ENCODE measurements around the gene PAPSS1.

GRCh38 chr4:107592519-107592918, 127.5 kb downstream of the PAPSS1 start:
- TF ChIP-seq, protein P1, sequence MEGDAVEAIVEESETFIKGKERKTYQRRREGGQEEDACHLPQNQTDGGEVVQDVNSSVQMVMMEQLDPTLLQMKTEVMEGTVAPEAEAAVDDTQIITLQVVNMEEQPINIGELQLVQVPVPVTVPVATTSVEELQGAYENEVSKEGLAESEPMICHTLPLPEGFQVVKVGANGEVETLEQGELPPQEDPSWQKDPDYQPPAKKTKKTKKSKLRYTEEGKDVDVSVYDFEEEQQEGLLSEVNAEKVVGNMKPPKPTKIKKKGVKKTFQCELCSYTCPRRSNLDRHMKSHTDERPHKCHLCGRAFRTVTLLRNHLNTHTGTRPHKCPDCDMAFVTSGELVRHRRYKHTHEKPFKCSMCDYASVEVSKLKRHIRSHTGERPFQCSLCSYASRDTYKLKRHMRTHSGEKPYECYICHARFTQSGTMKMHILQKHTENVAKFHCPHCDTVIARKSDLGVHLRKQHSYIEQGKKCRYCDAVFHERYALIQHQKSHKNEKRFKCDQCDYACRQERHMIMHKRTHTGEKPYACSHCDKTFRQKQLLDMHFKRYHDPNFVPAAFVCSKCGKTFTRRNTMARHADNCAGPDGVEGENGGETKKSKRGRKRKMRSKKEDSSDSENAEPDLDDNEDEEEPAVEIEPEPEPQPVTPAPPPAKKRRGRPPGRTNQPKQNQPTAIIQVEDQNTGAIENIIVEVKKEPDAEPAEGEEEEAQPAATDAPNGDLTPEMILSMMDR (conservative IDR thresholded peaks at IDR 0.05 in 1 of 2, IDR thresholded peaks at IDR 0.05 in 1 of 2; ENCODE audit: extremely low read depth in 1 of 2, insufficient read depth in 1 of 2, low read depth in 1 of 2, low read length in 2 of 2): no peak
- TF ChIP-seq EZH2 (IDR thresholded peaks at IDR 0.05; ENCODE audit: borderline replicate concordance, low read length): no peak
